ENCODE results near the gene MORC2. TPM values are rescaled to one million over a fixed set of nuclear protein-coding genes. Genes with fewer than 3 reads are reported as not detected.
A peak's percentile ranks its signal among the peaks of the same experiment; 100 is the strongest.

Gene MORC2
- total RNA-seq, 2 experiments from 2014 or later, result 22.9 to 35.6 TPM

DNA sequence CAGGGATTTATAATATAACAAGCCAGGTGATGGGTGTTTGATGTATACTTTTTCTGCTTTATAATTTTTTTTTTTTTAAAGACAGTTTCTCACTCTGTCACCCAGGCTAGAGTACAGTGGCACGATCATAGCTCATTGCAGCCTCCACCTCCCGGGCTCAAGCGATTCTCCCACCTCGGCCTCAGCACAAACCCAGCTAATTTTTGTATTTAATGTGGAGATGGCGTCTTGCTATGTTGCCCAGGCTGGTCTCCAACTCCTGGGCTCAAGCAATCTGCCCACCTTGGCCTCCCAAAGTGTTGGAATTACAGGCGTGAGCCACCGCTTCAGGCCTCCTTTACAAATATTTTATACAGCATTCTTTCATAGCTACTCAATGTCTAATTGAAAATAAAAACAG lies 48.6 kb downstream of the MORC2 start:
- no TSS peak for BruUV-seq (replicated peaks)
- H3K4me1 ChIP-seq (ENCODE audit: insufficient read depth, low read length, poor library complexity, severe bottlenecking), result peaks cover 12% of the 10 kb centered on the region
- CTCF ChIA-PET (ENCODE audit: unreplicated experiment), result no interaction called here
- no peak overlapping the region for H3K27ac ChIP-seq (ENCODE audit: low read depth, low read length, poor library complexity, severe bottlenecking)
- intact Hi-C loops (cut with micrococcal nuclease; ENCODE audit: unreplicated experiment), result loop anchor here (1.0 kb wide), 2 partner anchors 157 to 286 kb away; no protein-coding TSS in a partner anchor
- peak overlapping the region; percentile 74 for H3K4me2 ChIP-seq (ENCODE audit: low read length)
- no peaks in the 10 kb centered on the region for H4K20me1 ChIP-seq (ENCODE audit: insufficient read depth, low read length)
- 0 out of 2 replicates have a peak, but pooled peaks cover 3% of the 10 kb centered on the region for H3K9me3 ChIP-seq (ENCODE audit: low read length)
- peak overlapping the region; percentile 68 for H3K4me3 ChIP-seq (ENCODE audit: low read depth, low read length, poor library complexity, severe bottlenecking)
- H3K9me2 ChIP-seq (ENCODE audit: insufficient read depth, low read length), result no peaks in the 10 kb centered on the region
- no peak for DNase-seq (ENCODE audit: low spot score)
- TF ChIP-seq, protein P1, sequence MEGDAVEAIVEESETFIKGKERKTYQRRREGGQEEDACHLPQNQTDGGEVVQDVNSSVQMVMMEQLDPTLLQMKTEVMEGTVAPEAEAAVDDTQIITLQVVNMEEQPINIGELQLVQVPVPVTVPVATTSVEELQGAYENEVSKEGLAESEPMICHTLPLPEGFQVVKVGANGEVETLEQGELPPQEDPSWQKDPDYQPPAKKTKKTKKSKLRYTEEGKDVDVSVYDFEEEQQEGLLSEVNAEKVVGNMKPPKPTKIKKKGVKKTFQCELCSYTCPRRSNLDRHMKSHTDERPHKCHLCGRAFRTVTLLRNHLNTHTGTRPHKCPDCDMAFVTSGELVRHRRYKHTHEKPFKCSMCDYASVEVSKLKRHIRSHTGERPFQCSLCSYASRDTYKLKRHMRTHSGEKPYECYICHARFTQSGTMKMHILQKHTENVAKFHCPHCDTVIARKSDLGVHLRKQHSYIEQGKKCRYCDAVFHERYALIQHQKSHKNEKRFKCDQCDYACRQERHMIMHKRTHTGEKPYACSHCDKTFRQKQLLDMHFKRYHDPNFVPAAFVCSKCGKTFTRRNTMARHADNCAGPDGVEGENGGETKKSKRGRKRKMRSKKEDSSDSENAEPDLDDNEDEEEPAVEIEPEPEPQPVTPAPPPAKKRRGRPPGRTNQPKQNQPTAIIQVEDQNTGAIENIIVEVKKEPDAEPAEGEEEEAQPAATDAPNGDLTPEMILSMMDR (conservative IDR thresholded peaks at IDR 0.05; ENCODE audit: low read length), result no peak
- TF ChIP-seq EZH2phosphoT487 (IDR thresholded peaks at IDR 0.05; ENCODE audit: borderline replicate concordance, low read depth, low read length), result no peak
- no peak overlapping the region for H2AFZ ChIP-seq (ENCODE audit: low read length)
- H3K79me2 ChIP-seq (ENCODE audit: insufficient read depth, low read depth, low read length), result peaks cover 16% of the 10 kb centered on the region; the same call in 1 of the 2 replicates
- POLR2A ChIA-PET, result no interaction called here
- peaks cover 29% of the 10 kb centered on the region for H3K36me3 ChIP-seq (ENCODE audit: insufficient read depth, low read length)

DNA sequence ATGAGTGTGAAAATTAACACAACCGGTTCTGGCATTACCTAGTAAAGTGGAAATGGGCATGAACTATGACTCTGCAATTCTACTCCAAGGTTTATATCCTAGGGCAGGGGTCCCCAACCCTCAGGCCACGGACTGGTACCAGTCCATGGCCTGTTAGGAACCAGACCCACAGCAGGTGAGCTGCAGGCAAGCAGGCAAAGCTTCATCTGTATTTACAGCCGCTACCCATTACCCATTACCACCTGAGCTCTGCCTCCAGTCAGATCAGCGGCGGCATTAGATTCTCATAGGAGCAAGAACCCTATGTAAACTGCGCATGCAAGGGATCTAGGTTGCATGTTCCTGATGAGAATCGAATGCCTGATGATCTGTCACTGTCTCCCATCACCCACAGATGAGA lies 49.8 kb downstream of the MORC2 start:
- H3K79me2 ChIP-seq (ENCODE audit: insufficient read depth, low read depth, low read length), result peaks cover 16% of the 10 kb centered on the region; the same call in 1 of the 2 replicates
- BruUV-seq (replicated peaks), result no TSS peak
- CTCF ChIA-PET (ENCODE audit: unreplicated experiment), result no interaction called here

DNA sequence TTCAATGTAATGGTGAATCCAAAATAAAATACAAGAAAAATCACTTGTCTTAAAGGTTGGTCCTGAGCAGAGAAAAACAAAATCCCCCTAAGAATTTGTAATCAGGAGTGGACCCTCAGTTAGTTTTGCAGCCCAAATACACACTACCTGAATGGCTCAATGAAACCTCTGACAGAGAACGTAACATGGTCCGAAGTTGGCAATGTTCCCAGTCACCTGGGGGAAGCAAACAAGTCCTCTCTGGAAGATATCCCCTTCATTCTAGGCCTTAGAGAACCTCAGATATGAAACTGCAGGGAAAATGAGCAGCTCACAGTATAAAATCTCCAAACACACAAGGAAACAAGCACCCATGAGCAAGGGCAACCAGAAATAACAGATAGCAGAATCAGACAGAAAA lies 58.2 kb downstream of the MORC2 start:
- no peaks in the 10 kb centered on the region for H3K79me2 ChIP-seq (ENCODE audit: insufficient read depth, low read depth, low read length)
- no peak overlapping the region for H3K27ac ChIP-seq (ENCODE audit: low read depth, low read length, poor library complexity, severe bottlenecking)
- CTCF ChIA-PET (ENCODE audit: unreplicated experiment), result no interaction called here
- H2AFZ ChIP-seq (ENCODE audit: low read length), result no peak overlapping the region
- TF ChIP-seq, protein P1 (conservative IDR thresholded peaks at IDR 0.05; ENCODE audit: low read length), result no peak
- TF ChIP-seq EZH2phosphoT487 (IDR thresholded peaks at IDR 0.05; ENCODE audit: borderline replicate concordance, low read depth, low read length), result no peak
- no peak for DNase-seq (ENCODE audit: low spot score)
- peaks cover 6% of the 10 kb centered on the region; the same call in 1 of the 2 replicates for H3K36me3 ChIP-seq (ENCODE audit: insufficient read depth, low read length)
- H3K4me3 ChIP-seq (ENCODE audit: low read depth, low read length, poor library complexity, severe bottlenecking), result no peak overlapping the region
- H3K4me2 ChIP-seq (ENCODE audit: low read length), result no peak overlapping the region
- H3K4me1 ChIP-seq (ENCODE audit: insufficient read depth, low read length, poor library complexity, severe bottlenecking), result no peaks in the 10 kb centered on the region
- POLR2A ChIA-PET, result no interaction called here
- intact Hi-C loops (cut with micrococcal nuclease; ENCODE audit: unreplicated experiment), result no loop called here
- H4K20me1 ChIP-seq (ENCODE audit: insufficient read depth, low read length), result no peaks in the 10 kb centered on the region
- H3K9me2 ChIP-seq (ENCODE audit: insufficient read depth, low read length), result no peaks in the 10 kb centered on the region
- no peaks in the 10 kb centered on the region for H3K9me3 ChIP-seq (ENCODE audit: low read length)
- BruUV-seq (replicated peaks), result TSS peak; percentile 69

More for the DNA sequence above, 49.8 kb downstream of the MORC2 start:
- H2AFZ ChIP-seq (ENCODE audit: low read length), result no peak overlapping the region
- no peak overlapping the region for H3K4me3 ChIP-seq (ENCODE audit: low read depth, low read length, poor library complexity, severe bottlenecking)
- peaks cover 19% of the 10 kb centered on the region for H3K36me3 ChIP-seq (ENCODE audit: insufficient read depth, low read length)
- POLR2A ChIA-PET, result no interaction called here
- 0 out of 2 replicates have a peak, but pooled peaks cover 3% of the 10 kb centered on the region for H3K9me3 ChIP-seq (ENCODE audit: low read length)
- no peak for TF ChIP-seq EZH2phosphoT487 (IDR thresholded peaks at IDR 0.05; ENCODE audit: borderline replicate concordance, low read depth, low read length)
- TF ChIP-seq, protein P1 (conservative IDR thresholded peaks at IDR 0.05; ENCODE audit: low read length), result no peak
- intact Hi-C loops (cut with micrococcal nuclease; ENCODE audit: unreplicated experiment), result no loop called here
- peaks cover 12% of the 10 kb centered on the region for H3K4me1 ChIP-seq (ENCODE audit: insufficient read depth, low read length, poor library complexity, severe bottlenecking)
- no peak for DNase-seq (ENCODE audit: low spot score)
- H3K9me2 ChIP-seq (ENCODE audit: insufficient read depth, low read length), result no peaks in the 10 kb centered on the region
- H4K20me1 ChIP-seq (ENCODE audit: insufficient read depth, low read length), result no peaks in the 10 kb centered on the region
- no peak overlapping the region for H3K27ac ChIP-seq (ENCODE audit: low read depth, low read length, poor library complexity, severe bottlenecking)
- no peak overlapping the region for H3K4me2 ChIP-seq (ENCODE audit: low read length)
